ENCODE data around the gene CYB5RL.

DNA sequence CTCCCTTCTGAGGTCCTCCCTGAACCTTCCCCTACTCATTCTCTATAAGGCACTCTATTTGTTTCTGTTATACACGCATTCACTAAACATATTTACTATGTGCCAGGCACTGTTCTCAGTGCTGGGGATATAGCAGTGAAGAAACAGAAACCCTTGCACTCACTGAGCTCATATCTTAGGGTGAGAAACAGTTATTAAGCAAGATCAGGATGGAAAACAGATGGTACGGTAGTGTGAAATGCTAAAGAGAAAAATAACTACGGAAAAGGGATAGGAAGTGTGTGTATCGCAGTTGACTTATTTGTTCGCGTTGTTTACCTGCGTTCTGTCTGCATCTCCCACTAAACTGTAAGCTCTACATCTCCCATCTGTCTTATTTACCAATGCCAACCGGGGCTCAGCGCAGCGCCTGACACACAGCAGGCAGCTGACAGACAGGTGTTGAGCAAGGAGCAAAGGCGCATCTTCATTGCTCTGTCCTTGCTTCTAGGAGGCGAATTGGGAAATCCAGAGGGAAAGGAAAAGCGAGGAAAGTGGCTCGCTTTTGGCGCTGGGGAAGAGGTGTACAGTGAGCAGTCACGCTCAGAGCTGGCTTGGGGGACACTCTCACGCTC, 572 bp downstream of the CYB5RL start:
- TF ChIP-seq EP300 (IDR thresholded peaks at IDR 0.05) (no peak), POLR2A (IDR thresholded peaks at IDR 0.05) (no peak)
- TF ChIP-seq, protein P1, sequence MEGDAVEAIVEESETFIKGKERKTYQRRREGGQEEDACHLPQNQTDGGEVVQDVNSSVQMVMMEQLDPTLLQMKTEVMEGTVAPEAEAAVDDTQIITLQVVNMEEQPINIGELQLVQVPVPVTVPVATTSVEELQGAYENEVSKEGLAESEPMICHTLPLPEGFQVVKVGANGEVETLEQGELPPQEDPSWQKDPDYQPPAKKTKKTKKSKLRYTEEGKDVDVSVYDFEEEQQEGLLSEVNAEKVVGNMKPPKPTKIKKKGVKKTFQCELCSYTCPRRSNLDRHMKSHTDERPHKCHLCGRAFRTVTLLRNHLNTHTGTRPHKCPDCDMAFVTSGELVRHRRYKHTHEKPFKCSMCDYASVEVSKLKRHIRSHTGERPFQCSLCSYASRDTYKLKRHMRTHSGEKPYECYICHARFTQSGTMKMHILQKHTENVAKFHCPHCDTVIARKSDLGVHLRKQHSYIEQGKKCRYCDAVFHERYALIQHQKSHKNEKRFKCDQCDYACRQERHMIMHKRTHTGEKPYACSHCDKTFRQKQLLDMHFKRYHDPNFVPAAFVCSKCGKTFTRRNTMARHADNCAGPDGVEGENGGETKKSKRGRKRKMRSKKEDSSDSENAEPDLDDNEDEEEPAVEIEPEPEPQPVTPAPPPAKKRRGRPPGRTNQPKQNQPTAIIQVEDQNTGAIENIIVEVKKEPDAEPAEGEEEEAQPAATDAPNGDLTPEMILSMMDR (IDR thresholded peaks at IDR 0.05): no peak
